HG02642 (cell line): ENCODE results near the gene DTD2.
"Not testable (repeated sequence)": the region's sequence is repeated elsewhere in the genome, so short reads cannot be mapped to it uniquely, and the experiment has no call there.

ENCODE experiments used
- ATAC-seq: cut with Tn5 transposase; IDR thresholded peaks from one replicate; pipeline ENCODE4 v1.9.1; 2021; ENCODE audit warnings: mild to moderate bottlenecking; ENCODE audit not compliant: unreplicated experiment, poor library complexity

DTD2 gene

GRCh38 chr14:31445703-31446102 lies 11.6 kb downstream of the DTD2 start:
- ATAC-seq: no peak

GRCh38 chr14:31442284-31442683 lies 15.0 kb downstream of the DTD2 start:
- ATAC-seq: no peak

- no peak for ATAC-seq
Measured at GRCh38 chr14:31441273-31442111, 15.8 kb downstream of the DTD2 start.

- no peak for ATAC-seq
Measured at GRCh38 chr14:31440280-31440679, 17.0 kb downstream of the DTD2 start.

- ATAC-seq: no peak
Measured at GRCh38 chr14:31439561-31439960, 17.7 kb downstream of the DTD2 start.

GRCh38 chr14:31437045-31437691 lies 20.1 kb downstream of the DTD2 start:
- not testable (repeated sequence) for ATAC-seq

- no peak for ATAC-seq
Measured at GRCh38 chr14:31435276-31435675, 22.0 kb downstream of the DTD2 start.

GRCh38 chr14:31430634-31431264 lies 26.6 kb downstream of the DTD2 start:
- ATAC-seq: no peak

GRCh38 chr14:31429791-31430190 lies 27.5 kb downstream of the DTD2 start:
- no peak for ATAC-seq

GRCh38 chr14:31428011-31428410 lies 29.3 kb downstream of the DTD2 start:
- ATAC-seq: no peak

- ATAC-seq: no peak
Measured at GRCh38 chr14:31426663-31427062, 30.6 kb downstream of the DTD2 start.

GRCh38 chr14:31425905-31426304 lies 31.4 kb downstream of the DTD2 start:
- ATAC-seq: no peak

- no peak for ATAC-seq
Measured at GRCh38 chr14:31421200-31421599, 36.1 kb downstream of the DTD2 start.

GRCh38 chr14:31420319-31421111 lies 36.8 kb downstream of the DTD2 start, which contains the start of gene HEATR5A:
HEATR5A (minus strand) TSS chr14:31420550; CDS start chr14:31402975, 17,575 bp downstream.
- ATAC-seq: peak; percentile 98

GRCh38 chr14:31419967-31420318 lies 37.4 kb downstream of the DTD2 start:
- peak; percentile 29 for ATAC-seq

GRCh38 chr14:31419179-31419966 lies 37.9 kb downstream of the DTD2 start:
- ATAC-seq: no peak

GRCh38 chr14:31418440-31418839 lies 38.9 kb downstream of the DTD2 start:
- no peak for ATAC-seq

- no peak for ATAC-seq
Measured at GRCh38 chr14:31414190-31414833, 43.0 kb downstream of the DTD2 start.

- ATAC-seq: no peak
Measured at GRCh38 chr14:31411218-31411727, 46.0 kb downstream of the DTD2 start.
